LNCAP (cell line): ENCODE measurements around the gene FGFR2.

ENCODE experiments used
- TF ChIP-seq, protein P1 (sequence below): fragments of 450-650 bp; IDR thresholded peaks from 2 replicates; pipeline ENCODE4 v1.5.1; 2017; ENCODE audit warnings: mild to moderate bottlenecking

The FGFR2 gene

DNA sequence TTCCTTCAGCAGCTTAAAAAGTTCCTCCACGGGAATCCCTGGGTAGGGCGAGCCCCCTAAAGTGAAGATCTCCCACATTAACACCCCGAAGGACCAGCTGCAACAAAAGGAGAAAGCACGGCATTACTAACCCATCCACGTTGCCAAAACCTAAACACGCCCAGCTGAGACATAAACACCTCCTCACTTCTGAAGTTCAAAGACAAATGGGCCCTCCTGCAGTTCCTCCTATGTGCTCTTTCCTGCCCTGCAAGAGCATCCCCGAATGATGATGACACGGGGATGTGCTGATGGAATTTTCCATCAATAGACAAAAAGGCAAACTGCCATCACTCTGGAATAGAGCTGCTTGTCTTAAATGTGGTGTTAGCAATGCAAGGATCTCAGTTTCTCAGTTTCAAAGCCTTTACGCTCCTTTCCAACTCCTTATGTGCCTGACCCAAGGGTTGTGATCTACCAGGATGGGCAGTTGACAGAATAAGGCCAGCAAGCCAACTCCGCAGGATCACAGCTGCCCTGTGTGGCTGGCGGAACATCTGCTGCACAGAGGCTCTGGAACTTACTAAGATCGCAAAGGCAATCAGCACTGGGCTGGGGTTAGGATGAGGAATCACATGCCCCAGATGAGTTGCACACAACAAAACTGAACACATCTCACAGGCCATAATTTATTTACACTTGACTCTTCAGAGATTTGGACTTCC, 112.7 kb downstream of the FGFR2 start:
- TF ChIP-seq, protein P1, sequence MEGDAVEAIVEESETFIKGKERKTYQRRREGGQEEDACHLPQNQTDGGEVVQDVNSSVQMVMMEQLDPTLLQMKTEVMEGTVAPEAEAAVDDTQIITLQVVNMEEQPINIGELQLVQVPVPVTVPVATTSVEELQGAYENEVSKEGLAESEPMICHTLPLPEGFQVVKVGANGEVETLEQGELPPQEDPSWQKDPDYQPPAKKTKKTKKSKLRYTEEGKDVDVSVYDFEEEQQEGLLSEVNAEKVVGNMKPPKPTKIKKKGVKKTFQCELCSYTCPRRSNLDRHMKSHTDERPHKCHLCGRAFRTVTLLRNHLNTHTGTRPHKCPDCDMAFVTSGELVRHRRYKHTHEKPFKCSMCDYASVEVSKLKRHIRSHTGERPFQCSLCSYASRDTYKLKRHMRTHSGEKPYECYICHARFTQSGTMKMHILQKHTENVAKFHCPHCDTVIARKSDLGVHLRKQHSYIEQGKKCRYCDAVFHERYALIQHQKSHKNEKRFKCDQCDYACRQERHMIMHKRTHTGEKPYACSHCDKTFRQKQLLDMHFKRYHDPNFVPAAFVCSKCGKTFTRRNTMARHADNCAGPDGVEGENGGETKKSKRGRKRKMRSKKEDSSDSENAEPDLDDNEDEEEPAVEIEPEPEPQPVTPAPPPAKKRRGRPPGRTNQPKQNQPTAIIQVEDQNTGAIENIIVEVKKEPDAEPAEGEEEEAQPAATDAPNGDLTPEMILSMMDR, result no peak

DNA sequence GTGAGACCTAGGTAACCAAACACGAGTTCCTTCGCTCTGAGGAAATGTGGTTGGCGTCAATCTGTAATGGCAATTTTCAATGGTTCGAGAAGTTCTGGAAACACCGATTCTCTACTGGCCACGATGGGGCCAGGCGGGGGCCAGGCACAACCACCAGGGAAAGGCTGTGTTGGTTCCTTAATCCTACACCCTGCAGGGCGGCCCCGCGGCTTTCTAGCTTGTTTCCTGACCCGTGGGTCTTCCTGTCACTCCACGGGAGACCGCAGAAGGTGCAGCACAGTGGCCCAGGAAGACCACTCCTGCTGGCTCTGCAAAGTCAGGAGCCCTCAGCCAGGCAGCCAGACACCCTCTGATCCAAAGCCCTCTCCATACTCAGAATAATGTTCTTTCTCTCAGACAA, 113.4 kb downstream of the FGFR2 start:
- TF ChIP-seq, protein P1, result no peak

DNA sequence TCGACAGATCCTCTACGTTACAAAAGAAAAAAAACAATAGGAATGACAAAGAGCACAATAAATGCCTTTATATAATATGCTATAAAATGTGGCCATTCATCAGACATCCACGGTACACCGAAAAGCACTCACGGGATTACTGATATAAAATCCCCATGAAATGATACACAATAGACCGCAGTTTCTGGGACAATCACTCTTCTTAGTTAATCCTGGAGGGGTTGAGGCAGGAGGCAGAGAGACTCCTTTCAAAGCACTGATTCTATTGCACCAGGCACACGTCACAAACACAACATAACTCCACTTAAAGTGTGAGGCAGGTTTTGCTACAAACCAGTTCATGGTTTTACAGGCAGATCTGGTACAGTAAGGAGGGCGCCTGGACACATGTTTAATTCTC, 113.8 kb downstream of the FGFR2 start:
- TF ChIP-seq, protein P1, result no peak

DNA sequence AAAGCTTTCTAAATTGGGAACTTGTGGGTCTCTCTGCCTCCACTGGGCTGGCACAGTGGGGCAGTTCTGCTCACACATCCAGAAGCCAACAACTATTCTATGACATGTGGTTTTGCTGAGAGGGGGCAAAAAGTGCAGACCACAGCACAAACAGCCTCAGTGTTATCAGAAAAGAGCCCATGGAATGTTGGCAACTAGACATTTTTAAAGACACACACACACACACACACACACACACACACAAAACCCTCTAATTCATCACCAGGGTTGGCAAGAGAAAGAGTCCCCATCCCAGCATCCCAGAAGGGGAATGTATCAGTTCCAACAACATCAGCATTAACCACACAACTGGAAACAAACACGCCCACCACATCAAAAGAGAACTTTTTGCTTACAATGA, 117.1 kb downstream of the FGFR2 start:
- TF ChIP-seq, protein P1, result no peak

DNA sequence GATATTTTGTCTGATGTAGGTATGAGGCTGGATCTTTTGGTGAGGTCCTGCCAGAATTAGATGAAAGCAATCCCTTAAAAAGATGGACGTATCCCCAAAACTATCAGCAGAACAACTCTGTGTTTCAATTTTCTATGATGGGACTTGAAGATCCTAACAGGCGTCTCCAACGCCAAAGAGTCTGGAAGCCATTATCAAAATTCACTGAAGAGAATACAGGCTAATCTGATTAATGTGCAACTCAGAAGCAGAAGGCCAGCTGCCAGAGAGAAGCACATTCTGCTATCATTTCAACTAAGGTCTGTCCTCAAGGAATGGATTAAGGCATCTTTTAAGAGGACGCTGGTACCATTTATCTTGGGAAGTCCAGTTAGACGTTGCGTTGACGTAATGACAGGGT, 119.7 kb downstream of the FGFR2 start:
- TF ChIP-seq, protein P1, result no peak

DNA sequence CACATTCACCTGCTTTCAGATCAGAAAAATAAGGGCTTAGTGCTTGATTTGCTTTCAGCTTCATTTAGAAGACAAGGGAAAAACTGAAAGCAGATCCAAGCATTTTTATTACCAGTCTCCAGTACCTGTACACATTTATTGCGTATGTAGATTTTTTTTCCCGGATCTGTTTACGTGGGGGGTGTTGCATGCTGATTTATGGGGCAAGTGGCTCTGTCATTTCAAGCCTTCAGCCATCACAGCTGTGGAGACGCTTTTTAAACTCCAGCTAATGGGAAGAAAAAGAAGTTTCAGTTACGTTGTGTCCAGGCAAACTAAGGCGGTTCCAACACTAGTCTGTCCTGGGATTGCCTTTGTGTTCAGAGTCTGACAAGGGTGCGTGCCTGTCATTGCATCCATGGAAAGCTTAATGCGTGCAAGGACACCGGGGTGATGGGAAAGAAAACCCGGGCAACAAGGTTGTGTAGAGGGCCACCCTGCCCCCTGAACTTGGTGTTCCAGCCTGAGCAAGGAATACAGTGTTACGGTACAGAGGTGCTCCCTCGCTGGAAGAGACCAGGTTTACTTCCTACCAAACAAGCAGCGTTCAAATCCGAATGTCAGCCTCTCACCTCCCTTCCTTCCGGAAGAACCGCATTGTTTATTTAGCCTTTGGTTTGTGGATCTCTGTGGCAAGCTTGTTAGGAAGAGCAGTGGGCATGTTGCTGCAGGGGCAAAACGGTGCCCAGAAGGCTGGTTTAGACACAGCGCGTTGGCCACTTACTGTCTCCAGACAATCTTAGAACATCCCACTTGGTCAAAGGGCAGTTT, 128.2 kb downstream of the FGFR2 start:
- TF ChIP-seq, protein P1, result no peak

DNA sequence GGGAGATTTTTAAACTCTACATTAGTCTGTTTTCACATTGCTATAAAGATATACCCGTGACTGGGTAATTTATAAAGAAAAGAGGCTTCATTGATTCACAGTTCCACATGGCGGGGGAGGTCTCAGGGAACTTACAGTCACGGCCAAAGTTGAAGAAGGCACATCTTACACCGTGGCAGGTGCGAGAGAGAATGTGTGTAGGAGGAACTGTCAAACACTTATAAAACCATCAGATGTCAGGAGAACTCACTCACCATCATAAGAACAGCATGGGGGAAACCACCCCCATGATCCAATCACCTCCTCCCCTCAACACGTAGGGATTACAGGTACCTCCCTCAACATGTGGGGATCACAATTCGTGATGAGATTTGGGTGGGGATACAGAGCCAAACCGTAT, 129.5 kb downstream of the FGFR2 start:
- TF ChIP-seq, protein P1, result no peak
